IPS DF 19.7 (cell line): Measurements from ENCODE around the gene KRT78.
"Not testable (repeated sequence)": the region's sequence is repeated elsewhere in the genome, so short reads cannot be mapped to it uniquely, and the experiment has no call there.

Experiments
- DNase-seq: peaks from one replicate; pipeline ENCODE4 v3.0.0-alpha.2; 2013; ENCODE audit warnings: low read depth, low spot score

Gene KRT78

GRCh38 chr12:52848661-52849255, at the start of gene KRT78:
KRT78 (minus strand) TSS chr12:52848994; CDS start chr12:52848930, 64 bp downstream.
- DNase-seq = no peak

- no peak for DNase-seq
These were observed 47.7 kb upstream of the KRT78 start for GRCh38 chr12:52896190-52897100.

- DNase-seq = no peak
These were observed 47.0 kb upstream of the KRT78 start for GRCh38 chr12:52895726-52896189.

- no peak for DNase-seq
These were observed 44.2 kb upstream of the KRT78 start for GRCh38 chr12:52892974-52893373.

- no peak for DNase-seq
These were observed 43.5 kb upstream of the KRT78 start for GRCh38 chr12:52892207-52892852.

GRCh38 chr12:52891044-52891443, 42.2 kb upstream of the KRT78 start:
- no peak for DNase-seq

GRCh38 chr12:52890417-52890816, 41.6 kb upstream of the KRT78 start:
- no peak for DNase-seq

- no peak for DNase-seq
These were observed 35.9 kb upstream of the KRT78 start for GRCh38 chr12:52884526-52885293.

GRCh38 chr12:52880499-52880898, 31.7 kb upstream of the KRT78 start:
- DNase-seq = not testable (repeated sequence)

- DNase-seq = peak; percentile 91
These were observed 30.9 kb upstream of the KRT78 start for GRCh38 chr12:52879394-52880351.

GRCh38 chr12:52878507-52879393, 30.0 kb upstream of the KRT78 start:
- DNase-seq = no peak

GRCh38 chr12:52877242-52877641, 28.4 kb upstream of the KRT78 start:
- no peak for DNase-seq

GRCh38 chr12:52876372-52876771, 27.6 kb upstream of the KRT78 start:
- DNase-seq = no peak

GRCh38 chr12:52874573-52875435, 26.0 kb upstream of the KRT78 start:
- DNase-seq = no peak

GRCh38 chr12:52873832-52874572, 25.2 kb upstream of the KRT78 start:
- no peak for DNase-seq

GRCh38 chr12:52873513-52873831, 24.7 kb upstream of the KRT78 start:
- no peak for DNase-seq

GRCh38 chr12:52872644-52873389, 24.0 kb upstream of the KRT78 start:
- no peak for DNase-seq
